Measurements from ENCODE around the gene MBNL1. TPM values are rescaled to one million over a fixed set of nuclear protein-coding genes. Genes with fewer than 3 reads are reported as not detected.

MBNL1 gene
- total RNA-seq, 1 experiment from 2014 or later = 68.6 TPM

- Histone ChIP-seq H3K4me3 (ENCODE audit: low read depth, low read length) (no peak overlapping the region), H3K9me3 (no peaks in the 10 kb centered on the region), H3K36me3 (ENCODE audit: control insufficient read depth, insufficient read depth, low read length) (0 out of 2 replicates have a peak, but pooled peaks cover 1% of the 10 kb centered on the region), H3K27me3 (replicated peaks; ENCODE audit: control insufficient read depth, insufficient read depth, low read length) (no peaks in the 10 kb centered on the region), H3K4me1 (no peaks in the 10 kb centered on the region)
- H3K27ac Mint-ChIP-seq (ENCODE audit: unreplicated experiment) = no peak overlapping the region
- TF ChIP-seq, protein P1, sequence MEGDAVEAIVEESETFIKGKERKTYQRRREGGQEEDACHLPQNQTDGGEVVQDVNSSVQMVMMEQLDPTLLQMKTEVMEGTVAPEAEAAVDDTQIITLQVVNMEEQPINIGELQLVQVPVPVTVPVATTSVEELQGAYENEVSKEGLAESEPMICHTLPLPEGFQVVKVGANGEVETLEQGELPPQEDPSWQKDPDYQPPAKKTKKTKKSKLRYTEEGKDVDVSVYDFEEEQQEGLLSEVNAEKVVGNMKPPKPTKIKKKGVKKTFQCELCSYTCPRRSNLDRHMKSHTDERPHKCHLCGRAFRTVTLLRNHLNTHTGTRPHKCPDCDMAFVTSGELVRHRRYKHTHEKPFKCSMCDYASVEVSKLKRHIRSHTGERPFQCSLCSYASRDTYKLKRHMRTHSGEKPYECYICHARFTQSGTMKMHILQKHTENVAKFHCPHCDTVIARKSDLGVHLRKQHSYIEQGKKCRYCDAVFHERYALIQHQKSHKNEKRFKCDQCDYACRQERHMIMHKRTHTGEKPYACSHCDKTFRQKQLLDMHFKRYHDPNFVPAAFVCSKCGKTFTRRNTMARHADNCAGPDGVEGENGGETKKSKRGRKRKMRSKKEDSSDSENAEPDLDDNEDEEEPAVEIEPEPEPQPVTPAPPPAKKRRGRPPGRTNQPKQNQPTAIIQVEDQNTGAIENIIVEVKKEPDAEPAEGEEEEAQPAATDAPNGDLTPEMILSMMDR (IDR thresholded peaks at IDR 0.05; ENCODE audit: insufficient read depth in 1 of 2, low read depth in 1 of 2, low read length in 1 of 2, severe bottlenecking in 1 of 2, unreplicated experiment in 1 of 2) = no peak
- intact Hi-C loops (cut with micrococcal nuclease; ENCODE audit: unreplicated experiment) = no loop called here
- DNase-seq = no peak
- H3K9me3 Mint-ChIP-seq (ENCODE audit: unreplicated experiment) = no peaks in the 10 kb centered on the region
- H3K36me3 Mint-ChIP-seq (ENCODE audit: insufficient read depth, unreplicated experiment) = peaks cover 10% of the 10 kb centered on the region
- H3K4me3 Mint-ChIP-seq (ENCODE audit: unreplicated experiment) = no peak overlapping the region
- H3K4me1 Mint-ChIP-seq (ENCODE audit: low read depth, unreplicated experiment) = no peaks in the 10 kb centered on the region
- no peaks in the 10 kb centered on the region for H3K27me3 Mint-ChIP-seq (ENCODE audit: insufficient read depth, unreplicated experiment)
- ChIA-PET CTCF (no interaction called here), POLR2A (no interaction called here)
- no TSS peak for BruUV-seq (replicated peaks)
These were observed 189.0 kb downstream of the MBNL1 start for GRCh38 chr3:152457500-152458375.

GRCh38 chr3:152458376-152459117 is 189.8 kb downstream of the MBNL1 start:
- Histone ChIP-seq H3K27me3 (replicated peaks; ENCODE audit: control insufficient read depth, insufficient read depth, low read length) (no peaks in the 10 kb centered on the region), H3K4me3 (ENCODE audit: low read depth, low read length) (no peak overlapping the region), H3K9me3 (no peaks in the 10 kb centered on the region), H3K4me1 (no peaks in the 10 kb centered on the region), H3K36me3 (ENCODE audit: control insufficient read depth, insufficient read depth, low read length) (0 out of 2 replicates have a peak, but pooled peaks cover 1% of the 10 kb centered on the region)
- TF ChIP-seq, protein P1 (IDR thresholded peaks at IDR 0.05; ENCODE audit: insufficient read depth in 1 of 2, low read depth in 1 of 2, low read length in 1 of 2, severe bottlenecking in 1 of 2, unreplicated experiment in 1 of 2) = no peak
- no peak for DNase-seq
- CTCF ChIA-PET = no interaction called here
- Mint-ChIP-seq H3K9me3 (ENCODE audit: unreplicated experiment) (no peaks in the 10 kb centered on the region), H3K27me3 (ENCODE audit: insufficient read depth, unreplicated experiment) (no peaks in the 10 kb centered on the region), H3K4me1 (ENCODE audit: low read depth, unreplicated experiment) (no peaks in the 10 kb centered on the region), H3K27ac (ENCODE audit: unreplicated experiment) (no peak overlapping the region), H3K4me3 (ENCODE audit: unreplicated experiment) (no peak overlapping the region), H3K36me3 (ENCODE audit: insufficient read depth, unreplicated experiment) (peaks cover 17% of the 10 kb centered on the region)
- POLR2A ChIA-PET = no interaction called here
- intact Hi-C loops (cut with micrococcal nuclease; ENCODE audit: unreplicated experiment) = no loop called here
- BruUV-seq (replicated peaks) = no TSS peak

DNA sequence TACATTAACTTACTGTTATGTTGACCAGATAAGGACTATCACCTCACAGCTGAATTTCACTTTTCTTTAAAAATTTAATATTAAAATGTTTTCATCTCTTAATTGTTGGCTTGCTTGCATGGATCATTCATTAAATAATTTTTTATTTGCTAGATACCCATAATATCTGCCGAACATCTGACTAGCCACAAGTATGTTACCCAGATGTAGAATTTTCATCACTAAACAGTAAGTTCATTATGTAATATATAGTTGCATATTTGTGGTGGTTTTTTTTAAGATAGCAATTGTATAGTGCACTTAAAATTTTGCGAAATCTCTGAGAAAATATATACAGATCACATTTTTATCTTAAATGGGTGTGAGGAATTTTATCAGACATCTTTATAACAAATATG is 190.4 kb downstream of the MBNL1 start:
- Histone ChIP-seq H3K27me3 (replicated peaks; ENCODE audit: control insufficient read depth, insufficient read depth, low read length) (no peaks in the 10 kb centered on the region), H3K4me1 (no peaks in the 10 kb centered on the region), H3K4me3 (ENCODE audit: low read depth, low read length) (no peak overlapping the region), H3K9me3 (no peaks in the 10 kb centered on the region), H3K36me3 (ENCODE audit: control insufficient read depth, insufficient read depth, low read length) (0 out of 2 replicates have a peak, but pooled peaks cover 1% of the 10 kb centered on the region)
- intact Hi-C loops (cut with micrococcal nuclease; ENCODE audit: unreplicated experiment) = no loop called here
- no peak for DNase-seq
- no peak overlapping the region for H3K27ac Mint-ChIP-seq (ENCODE audit: unreplicated experiment)
- BruUV-seq (replicated peaks) = no TSS peak
- H3K9me3 Mint-ChIP-seq (ENCODE audit: unreplicated experiment) = no peaks in the 10 kb centered on the region
- ChIA-PET CTCF (no interaction called here), POLR2A (no interaction called here)
- TF ChIP-seq, protein P1 (IDR thresholded peaks at IDR 0.05; ENCODE audit: insufficient read depth in 1 of 2, low read depth in 1 of 2, low read length in 1 of 2, severe bottlenecking in 1 of 2, unreplicated experiment in 1 of 2) = no peak
- H3K27me3 Mint-ChIP-seq (ENCODE audit: insufficient read depth, unreplicated experiment) = no peaks in the 10 kb centered on the region
- peaks cover 17% of the 10 kb centered on the region for H3K36me3 Mint-ChIP-seq (ENCODE audit: insufficient read depth, unreplicated experiment)
- no peak overlapping the region for H3K4me3 Mint-ChIP-seq (ENCODE audit: unreplicated experiment)
- H3K4me1 Mint-ChIP-seq (ENCODE audit: low read depth, unreplicated experiment) = no peaks in the 10 kb centered on the region

Data from Caco-2 (cell line).